SK-N-DZ (cell line): ENCODE results near the gene CDC34.

Experiments
- DNase-seq: peaks from one replicate; pipeline ENCODE4 v3.0.0-alpha.2; 2015; ENCODE audit warnings: low spot score

CDC34 gene

DNA sequence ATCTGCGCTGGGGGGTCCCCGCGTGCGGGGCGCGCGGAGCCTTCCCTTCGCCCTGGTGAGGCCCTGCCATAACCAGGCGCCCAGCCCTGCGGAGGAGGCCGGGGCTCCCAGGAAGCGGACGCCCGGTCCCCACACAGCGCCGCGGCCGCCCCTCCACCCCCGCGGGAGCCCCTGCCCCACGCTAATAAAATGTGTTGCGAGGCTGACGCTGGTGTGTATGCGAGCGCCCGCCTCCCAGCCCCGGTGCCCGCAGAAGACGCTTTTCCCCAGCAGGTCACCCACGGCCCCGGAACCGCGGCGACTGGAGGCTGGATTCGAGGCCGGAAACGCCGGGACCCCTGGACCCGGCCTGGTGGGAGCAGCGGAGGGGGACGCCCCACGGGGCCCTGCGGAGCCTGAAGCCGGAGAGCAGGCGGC, 12.1 kb upstream of the CDC34 start:
- no peak for DNase-seq

DNA sequence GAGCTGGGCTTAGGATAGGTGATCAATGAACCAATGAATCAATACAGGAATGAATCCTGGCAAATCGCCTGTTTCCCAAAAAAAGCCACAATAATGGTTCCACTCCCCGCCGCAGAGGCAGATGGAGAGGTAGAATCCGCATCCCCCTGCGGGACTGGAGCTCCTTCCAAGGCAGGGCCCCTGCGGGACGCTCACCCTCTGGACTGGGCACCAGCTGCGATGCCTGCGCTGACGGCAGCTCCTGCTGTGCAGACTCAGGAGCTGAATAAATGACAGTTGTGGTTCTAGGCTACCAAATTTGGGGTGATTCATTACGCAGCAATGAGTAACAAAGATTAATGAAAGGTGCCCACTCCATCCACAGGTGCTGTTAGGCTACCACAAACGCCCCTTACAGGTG, 8.8 kb upstream of the CDC34 start:
- DNase-seq: no peak

DNA sequence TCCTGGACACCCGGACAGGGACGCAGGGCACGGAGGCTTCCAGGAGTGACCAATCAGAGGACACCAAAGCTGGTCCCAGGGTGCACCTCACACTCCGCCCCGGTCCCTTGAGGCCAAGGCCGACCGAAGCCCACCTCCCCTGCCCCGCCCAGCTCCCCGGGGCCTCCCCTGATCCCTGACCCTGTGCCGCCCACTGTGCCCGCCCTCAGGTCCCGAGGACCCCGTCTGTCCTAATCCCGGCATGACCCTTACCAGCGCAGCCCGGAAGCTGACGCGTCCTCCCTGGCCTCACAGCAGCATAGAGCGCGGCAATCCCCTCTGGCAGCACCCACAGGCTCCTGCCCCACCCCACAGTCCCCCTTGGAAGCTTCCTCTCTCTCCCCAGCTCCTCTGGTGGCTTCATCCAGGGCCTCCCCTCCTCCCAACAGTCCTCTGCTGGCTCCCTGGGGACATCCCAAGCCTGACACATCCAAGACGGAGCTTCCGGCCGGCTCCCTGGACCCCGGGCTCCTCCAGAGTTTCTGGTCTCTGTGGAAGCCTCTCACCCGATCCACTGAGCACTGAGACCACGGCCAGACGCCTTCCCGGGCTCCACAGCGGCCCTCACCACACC, 7.4 kb upstream of the CDC34 start:
- peak; percentile 76 for DNase-seq

DNA sequence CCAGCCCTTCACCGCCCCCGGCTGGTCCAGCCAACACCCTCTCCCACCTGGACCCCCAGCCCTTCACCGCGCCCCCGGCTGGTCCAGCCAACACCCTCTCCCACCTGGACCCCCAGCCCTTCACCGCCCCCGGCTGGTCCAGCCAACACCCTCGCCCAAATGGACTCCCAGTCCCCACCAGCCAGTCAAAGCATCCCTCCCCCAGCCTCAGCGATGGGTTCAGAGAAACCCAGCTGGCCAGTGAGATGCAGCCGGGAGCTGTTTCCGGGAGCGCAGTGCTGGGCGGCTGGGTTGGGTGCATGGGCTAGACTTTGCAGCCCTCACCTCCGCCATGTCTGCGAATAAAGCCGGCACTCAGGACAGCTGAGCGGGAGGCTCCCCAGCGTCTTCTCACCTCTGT, 6.5 kb upstream of the CDC34 start:
- no peak for DNase-seq

DNA sequence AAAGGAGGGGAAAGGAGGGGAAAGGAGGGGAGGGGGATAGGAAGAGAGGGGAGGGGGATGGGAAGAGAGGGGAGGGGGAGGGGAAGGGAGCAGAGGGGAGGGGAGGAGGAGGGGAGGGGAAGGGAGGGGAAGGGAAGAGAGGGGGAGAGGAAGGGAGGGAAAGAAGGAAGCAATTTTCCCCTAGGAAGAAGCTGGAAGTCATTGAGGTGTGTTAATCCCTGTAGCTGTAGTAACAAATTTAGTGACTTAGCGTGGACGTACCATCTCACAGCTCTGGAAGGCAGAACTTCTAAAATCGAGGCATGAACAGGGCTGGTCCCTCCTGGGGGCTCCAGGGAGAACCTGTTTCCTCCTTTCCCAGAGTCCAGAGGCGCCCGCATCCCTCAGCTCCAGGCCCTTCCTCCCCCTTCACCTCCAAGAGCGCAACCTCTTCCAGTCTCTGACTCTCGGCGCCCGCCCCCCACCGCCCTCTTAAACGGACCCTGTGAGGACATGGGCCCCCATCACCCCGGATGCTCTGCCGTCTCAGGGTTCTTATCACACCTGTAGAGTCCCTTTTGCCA, 5.6 kb upstream of the CDC34 start:
- no peak for DNase-seq

DNA sequence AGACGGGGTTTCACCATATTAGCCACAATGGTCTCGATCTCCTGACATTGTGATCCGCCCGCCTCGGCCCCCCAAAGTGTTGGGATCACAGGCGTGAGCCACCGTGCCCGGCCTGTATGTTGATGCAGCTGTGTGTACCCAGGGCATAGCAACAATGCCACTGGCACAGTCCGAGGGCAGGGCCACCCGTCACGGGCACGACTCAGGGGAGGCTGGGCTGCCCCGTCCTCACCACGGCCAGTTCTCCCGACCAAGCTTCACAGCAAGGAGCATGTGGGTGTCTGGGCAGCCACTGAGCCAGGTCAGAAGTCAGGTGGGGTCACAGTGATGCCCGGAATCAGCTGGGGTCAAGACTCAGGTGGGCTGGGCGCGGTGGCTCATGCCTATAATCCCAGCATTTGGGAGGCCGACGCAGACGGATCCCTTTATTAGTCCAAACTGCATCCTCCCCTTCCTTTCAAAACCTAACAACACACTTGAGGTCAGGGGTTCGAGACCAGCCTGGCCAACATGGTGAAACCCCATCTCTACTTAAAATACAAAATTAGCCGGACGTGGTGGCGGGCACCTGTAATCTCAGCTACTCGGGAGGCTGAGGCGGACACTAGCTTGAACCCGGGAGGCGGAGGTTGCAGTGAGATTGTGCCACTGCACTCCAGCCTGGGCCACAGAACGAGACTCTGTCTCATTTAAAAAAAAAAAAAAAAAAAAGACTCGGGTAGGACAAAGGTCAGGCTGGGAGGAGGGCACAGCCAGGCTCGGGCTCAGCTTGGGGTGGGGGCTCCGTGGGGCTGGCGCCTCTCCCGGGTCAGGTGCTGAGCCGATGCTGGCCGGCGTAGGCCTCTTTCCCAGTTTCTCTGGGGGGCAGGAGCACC, 1.2 kb upstream of the CDC34 start:
- DNase-seq: no peak

DNA sequence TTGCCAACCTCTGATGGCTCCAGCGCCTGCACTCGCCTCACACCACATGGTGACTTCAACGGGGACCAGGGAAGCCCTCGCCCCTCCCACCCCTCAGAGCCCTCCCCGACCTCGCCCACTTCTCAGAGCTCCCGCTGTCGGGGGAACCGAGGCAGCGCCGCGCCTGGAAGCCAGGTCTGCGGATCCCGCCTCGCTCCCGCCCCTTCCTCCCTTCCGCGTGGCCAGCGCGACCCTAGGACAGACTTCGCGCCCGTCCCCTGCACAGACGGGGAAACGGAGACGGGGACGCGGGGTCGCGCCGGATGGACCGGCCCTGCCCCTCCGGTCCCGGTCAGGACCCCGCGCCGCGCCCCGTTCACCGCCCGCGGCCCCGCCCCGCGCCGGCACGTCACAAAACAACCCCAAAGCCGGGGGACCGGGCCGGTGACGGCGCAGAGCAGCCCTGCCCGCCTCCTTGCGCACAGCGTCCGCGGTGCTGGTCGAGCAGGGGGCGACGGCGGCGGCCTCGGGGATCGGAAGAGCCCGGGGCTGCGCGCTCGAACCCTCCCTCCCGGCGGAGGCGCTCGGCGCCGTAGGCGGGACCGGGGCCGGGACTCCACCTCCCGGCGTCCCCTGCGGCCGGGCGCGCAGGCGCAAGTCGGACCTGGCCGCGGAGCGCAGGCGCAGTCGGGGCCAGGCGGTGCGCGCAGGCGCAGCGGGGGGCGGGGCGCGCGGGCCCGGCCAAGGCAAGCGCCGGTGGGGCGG, 379 bp upstream of the CDC34 start:
- peak; percentile 88 for DNase-seq

DNA sequence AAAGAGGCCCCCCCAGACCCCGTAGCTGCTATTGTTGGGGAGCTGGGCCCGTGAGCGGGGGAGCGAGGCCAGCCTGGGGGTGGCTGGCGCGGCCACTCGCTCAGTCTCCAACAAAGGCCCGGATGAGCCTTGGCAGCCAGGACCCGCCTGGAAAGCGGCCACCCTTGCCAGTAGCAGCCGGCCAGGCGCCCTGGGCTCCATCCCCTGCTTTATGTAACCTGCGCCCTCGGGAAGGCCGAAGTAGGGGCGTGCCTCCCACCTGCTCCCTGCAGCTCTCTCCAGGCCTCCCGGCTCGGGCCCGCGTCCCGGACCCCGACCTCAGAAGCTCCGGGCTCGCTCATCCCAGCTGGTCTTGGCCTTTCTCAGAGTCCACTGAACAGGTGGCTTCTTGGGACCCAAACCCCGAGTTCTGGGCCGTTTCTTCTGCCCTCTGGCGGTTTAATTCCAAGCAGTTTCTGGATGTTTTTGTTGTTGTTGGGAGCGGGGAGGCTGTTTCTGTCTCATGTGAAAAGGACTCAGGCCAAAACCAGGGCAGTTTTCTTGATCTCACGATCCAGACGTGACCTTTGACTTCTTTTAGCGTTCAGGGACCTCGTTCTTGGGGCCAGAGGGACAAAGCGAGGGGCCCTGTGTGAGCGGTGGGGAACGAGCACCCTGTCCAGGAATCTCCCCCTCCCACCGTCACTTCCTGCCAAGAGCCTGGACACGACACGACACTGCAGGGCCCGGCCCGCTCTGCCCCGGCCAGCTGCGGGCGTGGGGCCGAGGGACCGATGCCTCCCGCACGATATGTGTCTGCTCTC, 1.2 kb downstream of the CDC34 start:
- DNase-seq: peak; percentile 67

DNA sequence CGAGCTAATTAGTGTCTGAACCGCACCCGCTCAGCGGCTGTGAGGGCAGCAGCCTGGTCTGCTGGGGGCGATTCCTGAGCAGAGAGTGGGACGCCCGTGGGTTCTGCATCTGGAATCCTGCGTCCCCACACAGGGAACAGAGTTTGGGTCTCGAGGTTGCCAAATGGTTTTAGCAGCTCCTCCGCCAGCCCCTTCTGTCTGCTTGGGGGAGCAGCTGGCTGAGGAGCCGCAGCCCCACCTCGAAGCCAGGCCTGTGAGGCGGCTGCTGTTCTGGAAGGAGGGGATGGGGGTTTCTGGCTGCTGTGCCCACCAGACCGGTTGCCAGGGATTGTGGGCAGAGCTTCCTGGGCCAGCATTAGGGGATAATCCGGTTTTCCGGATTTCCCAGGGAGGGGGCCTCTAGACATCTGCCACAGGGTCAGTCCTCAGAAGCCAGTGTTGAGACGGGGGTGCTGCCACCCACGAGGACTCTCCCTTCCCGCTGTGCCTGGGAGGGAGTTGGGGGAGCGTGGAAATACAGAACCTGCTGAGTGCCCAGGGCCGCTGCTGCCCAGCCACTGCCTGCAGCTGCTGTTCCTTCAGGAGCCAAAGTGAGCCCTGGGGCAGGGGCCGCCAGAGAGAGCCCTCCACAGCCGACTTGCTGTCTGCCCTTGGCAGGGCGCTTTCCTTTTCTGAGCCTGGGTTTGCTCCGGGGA, 2.0 kb downstream of the CDC34 start:
- DNase-seq: no peak

DNA sequence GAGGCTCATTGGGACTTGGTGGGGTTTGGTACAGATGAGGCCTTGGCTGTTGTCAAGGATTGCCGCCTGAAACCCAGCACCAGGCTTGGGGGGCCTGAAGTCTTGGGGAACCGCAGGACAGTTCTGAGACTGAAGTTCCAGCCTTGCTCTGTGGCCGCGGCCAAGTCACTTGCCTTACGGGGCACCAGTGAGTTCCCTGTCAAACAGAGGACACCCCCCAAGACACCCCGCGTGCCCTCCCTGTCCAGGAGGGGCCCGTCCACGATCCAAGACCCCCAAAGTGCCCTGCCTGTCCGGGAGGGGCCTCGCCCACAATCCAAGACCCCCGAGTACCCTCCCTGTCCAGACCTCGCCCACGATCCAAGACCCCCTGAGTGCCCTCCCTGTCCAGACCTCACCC, 2.5 kb downstream of the CDC34 start:
- DNase-seq: no peak

DNA sequence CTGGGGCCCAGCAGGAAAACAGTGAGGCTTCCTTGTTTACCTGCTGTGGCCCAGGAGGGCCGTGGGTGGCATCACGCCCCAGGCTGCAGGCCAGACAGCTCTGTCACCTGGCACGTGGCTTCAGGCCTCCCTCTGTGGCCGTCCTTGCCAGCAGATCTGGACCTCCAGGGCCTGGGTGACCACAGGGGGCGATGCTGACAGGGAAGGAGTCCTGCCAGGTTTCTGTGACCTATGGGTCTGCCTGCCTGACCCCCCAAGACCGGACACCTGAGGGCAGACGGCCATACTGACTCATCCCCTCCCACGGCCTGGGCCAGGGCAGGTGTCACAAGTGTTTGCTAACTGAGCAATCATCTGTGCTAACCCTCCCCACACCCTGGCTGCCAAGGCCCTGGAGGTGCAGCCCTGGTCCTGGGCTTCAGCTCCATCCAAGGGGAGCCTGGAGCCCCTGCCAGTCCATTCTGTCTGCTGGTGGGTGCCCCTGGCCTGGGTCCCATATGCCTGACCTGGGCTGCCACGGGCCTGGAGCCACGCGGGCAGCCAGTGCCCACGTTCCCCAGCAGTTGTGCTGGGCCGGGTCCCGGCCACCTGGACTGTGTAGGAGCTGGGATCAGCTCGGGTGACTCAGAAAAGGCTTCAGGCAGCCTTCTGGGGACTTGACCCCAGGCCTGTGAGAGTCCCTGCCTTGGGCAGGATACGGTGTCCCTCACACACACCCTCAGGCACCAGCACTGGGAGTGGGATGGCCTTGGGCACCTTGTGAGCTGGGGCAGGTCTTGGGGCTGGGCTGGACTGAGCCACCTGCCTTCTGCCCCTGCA, 3.7 kb downstream of the CDC34 start:
- no peak for DNase-seq

DNA sequence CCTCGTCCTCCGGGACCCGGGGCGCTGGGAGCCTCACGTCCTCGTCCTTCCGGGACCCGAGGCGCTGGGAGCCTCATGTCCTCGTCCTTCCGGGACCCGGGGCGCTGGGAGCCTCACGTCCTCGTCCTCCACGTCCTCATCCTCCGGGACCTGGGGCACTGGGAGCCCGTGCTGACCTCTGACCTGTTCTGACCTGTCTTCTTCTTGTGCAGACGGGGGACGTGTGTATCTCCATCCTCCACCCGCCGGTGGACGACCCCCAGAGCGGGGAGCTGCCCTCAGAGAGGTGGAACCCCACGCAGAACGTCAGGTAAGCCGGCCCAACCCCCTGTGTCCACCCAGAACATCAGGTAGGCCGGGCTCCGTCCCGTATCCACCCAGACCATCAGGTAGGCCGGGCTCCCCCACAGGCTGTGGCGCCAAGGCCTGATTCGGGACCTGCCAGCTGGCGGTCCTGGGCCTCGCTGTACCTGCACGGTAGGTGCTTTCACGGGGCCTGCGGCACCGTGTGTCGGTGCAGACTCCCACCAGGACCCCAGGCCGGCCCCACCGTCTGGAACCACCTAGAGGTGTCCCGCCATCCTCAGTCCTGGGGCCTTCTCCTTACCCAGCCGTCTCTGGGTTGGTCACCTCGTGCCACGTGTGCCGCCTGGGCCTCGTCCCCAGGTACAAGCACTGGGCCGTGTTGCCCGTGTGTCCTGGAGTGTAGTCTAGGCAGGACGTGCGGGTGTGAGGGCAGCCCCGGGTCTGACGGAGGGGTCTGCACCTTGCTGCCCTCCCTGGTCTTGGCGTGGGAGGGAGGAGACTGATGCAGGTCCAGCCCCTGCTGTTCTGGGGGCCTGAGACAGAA, 4.7 kb downstream of the CDC34 start:
- DNase-seq: no peak

DNA sequence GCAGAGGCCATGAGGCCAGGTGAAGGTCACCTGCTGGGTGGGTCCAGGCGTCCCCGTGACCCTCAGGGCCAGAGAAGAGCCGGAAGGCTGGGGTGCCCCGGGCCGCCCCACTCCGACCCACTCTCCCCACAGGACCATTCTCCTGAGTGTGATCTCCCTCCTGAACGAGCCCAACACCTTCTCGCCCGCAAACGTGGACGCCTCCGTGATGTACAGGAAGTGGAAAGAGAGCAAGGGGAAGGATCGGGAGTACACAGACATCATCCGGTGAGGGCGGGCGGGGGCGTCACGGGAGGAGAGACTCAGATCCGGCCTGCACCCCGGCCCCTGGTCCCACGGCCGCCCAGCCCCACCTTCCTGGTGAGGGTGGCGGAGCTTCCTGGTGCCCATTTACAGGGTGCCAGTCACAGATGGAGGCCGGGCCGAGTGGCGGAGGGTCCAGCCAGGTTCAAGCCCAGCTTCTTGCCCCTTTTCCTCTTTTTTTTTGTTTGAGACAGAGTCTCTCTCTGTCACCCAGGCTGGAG, 5.4 kb downstream of the CDC34 start:
- DNase-seq: no peak

DNA sequence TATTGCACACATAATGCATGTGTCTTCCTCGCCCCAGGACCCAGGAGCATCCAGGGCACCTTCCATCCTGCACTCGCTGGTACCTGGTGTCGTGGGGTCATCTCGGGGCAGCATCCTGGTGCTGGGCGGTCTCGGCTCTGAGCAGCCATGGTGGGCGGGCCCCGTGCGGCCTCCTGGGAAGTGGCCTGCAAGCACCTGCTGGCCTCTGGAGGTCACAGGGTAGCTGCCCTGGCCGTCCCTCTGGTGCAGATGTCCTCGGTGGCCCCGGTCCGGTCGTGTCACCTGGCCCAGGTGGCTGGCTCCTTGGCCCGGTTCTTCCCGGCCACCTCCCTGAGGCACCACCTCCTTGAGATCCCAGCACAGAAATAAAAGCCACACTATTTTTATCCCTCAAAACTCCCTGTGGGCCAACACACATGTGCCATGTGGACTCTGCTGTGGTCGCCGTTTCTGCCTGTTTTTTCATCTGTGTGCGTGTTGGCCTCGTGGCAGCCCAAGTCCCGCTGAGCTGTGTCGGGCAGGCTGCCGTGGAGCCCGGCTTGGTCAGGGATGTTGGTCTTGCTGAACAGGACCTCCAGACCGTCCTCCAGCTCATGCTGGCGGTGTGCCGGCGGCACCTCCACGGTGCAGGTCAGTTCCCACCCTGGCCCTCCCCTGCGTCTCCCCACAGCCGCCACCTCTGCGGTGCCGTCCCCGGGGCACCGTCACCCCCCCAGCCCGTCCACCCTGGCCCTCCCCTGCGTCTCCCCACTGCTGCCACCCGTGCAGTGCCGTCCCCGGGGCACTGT, 7.3 kb downstream of the CDC34 start:
- no peak for DNase-seq

DNA sequence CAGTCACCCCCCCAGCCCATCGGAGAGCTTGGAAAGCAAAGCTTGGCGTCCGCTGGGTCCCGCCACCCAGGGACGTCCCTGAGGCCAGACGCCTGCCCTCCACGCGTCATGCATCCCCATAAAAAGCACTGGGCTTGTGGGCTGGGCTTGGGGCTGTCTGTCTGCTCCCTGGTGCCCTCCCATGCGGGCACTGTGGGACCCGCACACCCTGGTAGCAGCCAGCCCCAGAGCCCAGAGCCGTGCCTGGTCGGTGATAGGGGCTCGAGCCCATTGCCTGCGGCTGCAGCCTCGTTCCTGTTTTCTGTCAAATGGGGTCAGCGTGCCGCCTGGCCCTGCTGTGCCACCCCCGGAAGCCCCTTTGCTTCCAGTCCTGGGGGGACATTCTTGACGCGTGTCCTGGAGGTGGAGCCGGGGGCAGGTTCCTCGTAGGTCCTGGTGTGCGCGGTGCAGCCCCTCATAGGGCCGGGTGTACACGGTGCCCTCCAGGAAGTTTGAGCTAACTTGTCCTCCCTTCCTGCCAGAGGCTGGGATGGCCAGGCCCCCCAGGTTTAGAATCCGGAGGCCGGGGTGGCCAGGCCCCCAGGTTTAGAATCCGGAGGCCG, 8.0 kb downstream of the CDC34 start:
- no peak for DNase-seq

DNA sequence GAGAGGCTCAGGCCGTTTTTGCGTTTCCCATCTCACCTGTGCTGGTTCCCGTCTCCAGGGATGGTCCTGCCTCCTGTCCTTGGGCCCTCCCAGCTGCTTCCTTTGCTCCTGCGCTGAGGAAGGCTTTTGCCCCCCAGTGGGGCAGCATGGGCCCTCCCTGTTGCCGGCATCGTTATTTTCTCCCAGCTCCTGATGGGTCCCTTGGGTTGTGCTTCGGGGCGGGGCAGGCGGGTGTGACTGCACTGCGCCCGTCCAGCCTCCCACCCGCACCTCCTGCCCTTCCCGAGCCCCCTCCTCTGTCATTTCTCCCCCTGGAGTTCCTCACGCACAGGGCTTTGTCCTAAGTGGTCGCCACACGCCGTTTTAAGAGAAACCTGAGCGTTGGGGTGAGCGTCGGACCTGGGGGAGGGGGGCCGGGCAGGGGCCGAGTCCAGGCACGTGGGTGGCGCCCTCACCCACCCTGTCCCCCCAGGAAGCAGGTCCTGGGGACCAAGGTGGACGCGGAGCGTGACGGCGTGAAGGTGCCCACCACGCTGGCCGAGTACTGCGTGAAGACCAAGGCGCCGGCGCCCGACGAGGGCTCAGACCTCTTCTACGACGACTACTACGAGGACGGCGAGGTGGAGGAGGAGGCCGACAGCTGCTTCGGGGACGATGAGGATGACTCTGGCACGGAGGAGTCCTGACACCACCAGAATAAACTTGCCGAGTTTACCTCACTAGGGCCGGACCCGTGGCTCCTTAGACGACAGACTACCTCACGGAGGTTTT, 9.5 kb downstream of the CDC34 start:
- no peak for DNase-seq

DNA sequence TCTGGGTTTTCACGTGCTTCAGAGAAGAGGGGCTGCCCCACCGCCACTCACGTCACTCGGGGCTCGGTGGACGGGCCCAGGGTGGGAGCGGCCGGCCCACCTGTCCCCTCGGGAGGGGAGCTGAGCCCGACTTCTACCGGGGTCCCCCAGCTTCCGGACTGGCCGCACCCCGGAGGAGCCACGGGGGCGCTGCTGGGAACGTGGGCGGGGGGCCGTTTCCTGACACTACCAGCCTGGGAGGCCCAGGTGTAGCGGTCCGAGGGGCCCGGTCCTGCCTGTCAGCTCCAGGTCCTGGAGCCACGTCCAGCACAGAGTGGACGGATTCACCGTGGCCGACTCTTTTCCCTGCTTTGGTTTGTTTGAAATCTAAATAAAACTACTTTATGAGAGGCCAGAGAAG, 10.1 kb downstream of the CDC34 start:
- no peak for DNase-seq
